HG03108 (cell line): ENCODE results near the gene SLX9.

Source experiments
- ATAC-seq: cut with Tn5 transposase; IDR thresholded peaks from one replicate; pipeline ENCODE4 v1.9.1; 2021; ENCODE audit warnings: moderate library complexity; ENCODE audit not compliant: unreplicated experiment

Gene SLX9

GRCh38 chr21:44946254-44947041, 6.6 kb downstream of the SLX9 start:
- no peak for ATAC-seq

- ATAC-seq: no peak
Measured at GRCh38 chr21:44947111-44947929, 7.5 kb downstream of the SLX9 start.

- ATAC-seq: no peak
Measured at GRCh38 chr21:44947930-44948331, 8.1 kb downstream of the SLX9 start.

GRCh38 chr21:44948426-44949120, 8.7 kb downstream of the SLX9 start:
- no peak for ATAC-seq

- ATAC-seq: no peak
Measured at GRCh38 chr21:44949161-44949778, 9.4 kb downstream of the SLX9 start.

GRCh38 chr21:44949779-44950198, 10.0 kb downstream of the SLX9 start:
- ATAC-seq: no peak

GRCh38 chr21:44950351-44950750, 10.5 kb downstream of the SLX9 start:
- no peak for ATAC-seq

- no peak for ATAC-seq
Measured at GRCh38 chr21:44951186-44951915, 11.5 kb downstream of the SLX9 start.

GRCh38 chr21:44952116-44952928, 12.5 kb downstream of the SLX9 start:
- no peak for ATAC-seq

GRCh38 chr21:44952929-44953627, 13.2 kb downstream of the SLX9 start:
- no peak for ATAC-seq

- no peak for ATAC-seq
Measured at GRCh38 chr21:44953628-44954021, 13.8 kb downstream of the SLX9 start.

GRCh38 chr21:44954281-44954771, 14.5 kb downstream of the SLX9 start:
- no peak for ATAC-seq

GRCh38 chr21:44955141-44955797, 15.4 kb downstream of the SLX9 start:
- no peak for ATAC-seq

GRCh38 chr21:44955798-44956175, 16.0 kb downstream of the SLX9 start:
- ATAC-seq: no peak

GRCh38 chr21:44956356-44957046, 16.7 kb downstream of the SLX9 start:
- ATAC-seq: no peak

- no peak for ATAC-seq
Measured at GRCh38 chr21:44957047-44957831, 17.4 kb downstream of the SLX9 start.

GRCh38 chr21:44957901-44958451, 18.1 kb downstream of the SLX9 start:
- ATAC-seq: no peak
